Suppressor macrophage (primary cell): ENCODE measurements around the gene DAB1.

ENCODE experiments used
- DNase-seq, 4 experiments: peaks; one replicate each; pipeline ENCODE4 v3.0.0-alpha.2; 2020 to 2022

The DAB1 gene

DNA sequence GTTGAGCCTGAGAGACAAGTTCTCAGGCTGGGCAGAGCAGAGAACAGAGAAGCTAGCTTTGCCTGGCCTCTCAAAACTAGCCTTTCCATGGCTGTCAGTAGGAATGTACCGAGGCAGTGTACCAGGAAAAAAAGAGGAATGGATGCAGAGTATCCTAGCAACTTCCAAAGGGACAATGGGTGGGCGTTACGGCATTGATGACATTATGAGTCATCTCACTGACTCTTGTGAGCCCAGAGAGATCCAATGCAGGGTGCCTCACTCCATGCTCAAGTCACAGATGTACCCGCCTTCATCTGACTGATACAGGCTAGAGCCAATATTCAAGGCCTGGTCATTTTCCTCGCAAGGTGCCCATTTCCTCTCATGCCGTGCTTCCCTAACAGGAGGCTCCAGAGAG lies 406.7 kb downstream of the DAB1 start:
- DNase-seq = no peak

DNA sequence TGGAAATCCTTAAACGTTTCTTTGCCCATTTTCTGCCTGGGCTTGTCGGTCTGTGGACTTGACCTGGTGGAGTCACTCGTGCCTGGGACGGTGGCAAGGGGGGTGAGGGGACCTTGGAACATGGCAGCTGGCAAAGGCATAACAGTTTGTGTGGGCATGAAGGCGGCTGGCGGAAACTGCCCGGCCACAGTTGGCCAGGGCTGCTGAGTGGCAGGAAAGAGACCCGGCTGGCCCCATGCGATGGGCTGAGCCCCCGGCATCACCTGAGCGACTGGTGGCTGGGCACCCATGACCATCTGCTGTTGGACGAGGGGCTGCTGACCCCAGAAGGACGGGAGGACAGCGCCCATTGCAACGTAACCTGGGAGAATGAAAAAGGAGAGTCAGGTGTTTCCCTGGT lies 408.8 kb downstream of the DAB1 start:
- no peak for DNase-seq

DNA sequence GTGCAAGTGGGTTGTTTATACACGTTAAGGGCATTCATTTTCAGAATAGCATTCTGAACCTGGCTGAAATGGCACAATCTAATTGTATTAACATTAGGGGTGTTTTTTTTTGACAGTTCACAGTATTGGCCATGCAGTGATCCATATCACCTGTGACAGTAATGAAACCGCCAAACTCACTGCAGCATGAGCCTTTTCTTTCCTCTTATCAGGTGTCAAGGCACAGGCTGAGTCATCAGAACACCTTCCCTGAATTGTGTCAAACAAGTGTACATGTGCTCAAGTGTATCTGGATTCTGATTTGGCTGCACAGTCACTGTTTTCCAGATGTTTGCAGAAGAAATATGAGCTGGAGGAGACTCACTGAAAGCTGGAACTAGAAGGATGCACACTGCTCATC lies 410.3 kb downstream of the DAB1 start:
- DNase-seq = no peak

DNA sequence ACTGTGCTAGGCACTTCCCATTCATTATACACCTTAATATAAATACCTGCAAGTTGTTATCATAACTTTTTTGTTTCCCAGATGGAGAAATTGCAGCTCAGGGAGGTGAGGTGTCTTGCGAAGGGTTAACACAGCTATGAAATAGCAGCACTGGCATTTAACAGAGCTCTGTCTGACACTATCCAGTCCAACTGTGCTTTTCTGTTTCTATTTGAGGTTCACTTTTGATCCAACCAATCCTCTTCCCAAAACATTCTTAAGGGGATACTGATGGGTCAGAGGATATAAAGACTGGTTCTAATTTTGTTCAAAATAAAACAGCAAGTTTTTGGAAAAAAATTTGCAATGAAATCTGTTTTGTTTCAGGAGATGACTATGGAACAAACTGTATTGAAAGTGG lies 411.5 kb downstream of the DAB1 start:
- no peak for DNase-seq

DNA sequence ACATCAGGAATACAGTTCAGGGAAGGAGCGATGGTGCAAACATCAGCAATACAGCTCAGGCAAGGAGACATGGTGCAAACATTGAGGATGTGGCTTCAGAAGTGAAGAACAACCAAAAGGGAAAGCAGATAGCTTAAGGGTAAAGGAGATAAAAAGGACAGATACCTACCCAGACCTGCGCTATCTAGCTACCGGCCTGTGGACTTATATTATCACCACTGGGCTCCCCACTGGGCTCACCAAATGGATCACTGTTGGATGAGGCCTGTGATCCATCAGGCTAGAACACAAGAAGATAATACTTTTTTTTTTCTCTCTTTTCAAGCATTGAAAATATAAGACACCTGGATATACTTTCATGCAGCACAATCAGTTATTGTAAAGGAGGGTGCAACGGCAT lies 413.3 kb downstream of the DAB1 start:
- no peak for DNase-seq

DNA sequence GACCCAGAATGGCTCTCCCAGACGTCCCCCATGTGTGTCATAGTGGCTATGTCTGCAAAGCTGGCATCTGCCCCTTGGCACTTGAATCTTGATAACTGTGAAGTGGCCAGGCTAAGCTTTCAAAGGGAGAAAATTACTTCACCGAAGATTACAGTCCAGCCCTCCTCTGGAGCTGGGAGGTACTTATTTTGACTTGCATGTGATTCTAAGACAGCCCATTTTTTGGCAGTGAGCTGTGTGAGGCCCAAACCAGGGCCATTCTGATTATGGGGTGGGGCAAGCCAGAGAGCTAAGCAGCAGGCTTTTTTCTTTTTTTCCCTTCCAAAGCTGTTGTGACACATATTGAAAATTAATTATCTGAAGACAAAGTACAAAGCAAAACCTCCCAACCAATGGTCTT lies 415.9 kb downstream of the DAB1 start:
- DNase-seq = no peak

DNA sequence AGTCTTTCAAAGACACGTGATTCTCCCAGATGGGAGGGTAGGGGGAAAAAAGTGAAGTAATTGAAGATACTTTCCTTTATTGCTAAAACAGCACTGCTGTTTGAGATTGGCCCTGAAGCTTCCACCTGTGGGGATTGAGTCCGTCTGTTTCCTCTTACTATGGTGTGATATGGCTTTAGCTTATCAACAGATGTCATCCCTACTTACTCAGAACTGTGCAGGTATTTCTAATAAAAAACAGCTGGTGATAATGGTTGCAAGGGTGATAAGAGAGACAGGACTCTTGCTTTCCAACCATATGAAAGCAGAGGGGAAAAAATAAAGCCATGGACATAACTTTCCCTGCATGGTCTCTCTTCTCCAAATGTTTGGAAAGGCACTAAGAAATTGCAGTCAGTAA lies 416.4 kb downstream of the DAB1 start:
- DNase-seq = no peak

DNA sequence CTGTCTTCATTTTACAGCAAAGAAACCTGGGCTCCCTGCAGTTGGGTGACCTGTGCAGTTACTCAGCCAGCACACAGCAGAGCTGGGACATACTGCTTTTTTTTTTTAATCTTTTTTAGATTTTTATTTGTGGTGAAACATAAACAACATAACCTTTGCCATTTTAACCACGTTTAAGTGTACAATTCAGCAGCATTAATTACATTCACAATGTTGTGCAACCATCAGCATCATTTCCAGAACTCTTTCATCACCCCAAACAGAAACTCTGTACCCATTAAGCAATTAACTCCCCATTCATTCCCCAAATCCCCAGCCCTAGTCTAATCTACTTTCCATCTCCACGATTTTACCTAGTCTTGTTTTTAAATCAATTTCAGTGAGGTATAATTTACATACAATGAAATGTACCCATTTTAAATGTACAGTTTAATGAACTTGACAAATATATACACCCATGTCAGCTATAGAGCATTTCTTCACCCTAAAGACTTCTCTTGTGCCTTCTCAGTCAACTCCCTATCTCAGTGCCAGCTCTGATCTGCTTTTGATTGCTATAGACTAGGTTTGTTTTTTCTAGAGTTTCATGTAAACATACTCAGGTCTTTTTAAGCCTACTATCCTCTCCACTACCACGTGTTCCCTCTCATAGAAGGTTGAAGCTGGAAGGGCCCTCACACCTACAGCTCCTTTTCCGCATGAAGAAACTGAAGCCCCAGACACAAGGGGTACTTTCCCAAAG lies 420.3 kb downstream of the DAB1 start:
- DNase-seq = no peak

DNA sequence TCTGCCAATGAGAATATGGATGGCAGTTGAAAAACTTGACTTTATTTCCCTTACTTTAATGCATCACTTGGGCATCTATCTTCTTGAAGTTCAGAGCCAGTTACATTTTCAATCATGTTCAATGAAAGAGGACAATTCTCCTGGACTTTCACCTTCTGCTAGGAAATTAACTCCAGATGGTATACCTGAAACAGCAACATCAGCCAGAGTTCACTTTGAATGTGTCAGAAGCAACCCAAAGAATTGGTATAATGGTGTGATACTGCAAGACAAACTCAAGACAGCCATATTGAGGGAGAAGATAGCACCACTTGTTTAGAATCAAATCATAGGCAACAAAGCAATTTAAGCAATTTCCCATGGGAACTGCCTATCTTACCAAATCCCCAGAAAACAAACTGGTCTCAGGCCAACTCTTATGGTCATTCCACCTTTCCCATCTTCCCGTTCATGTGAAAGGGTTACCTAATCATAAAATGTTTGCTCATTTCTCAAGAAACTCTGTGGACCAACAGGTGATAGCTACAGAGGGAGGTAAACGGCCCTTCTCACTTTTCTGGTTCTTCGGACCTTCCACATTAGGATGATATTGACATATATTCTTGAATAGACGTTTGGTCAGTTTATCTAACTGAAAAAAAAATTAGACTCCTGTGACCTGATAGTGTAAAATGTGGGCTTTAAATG lies 428.3 kb downstream of the DAB1 start:
- no peak for DNase-seq

DNA sequence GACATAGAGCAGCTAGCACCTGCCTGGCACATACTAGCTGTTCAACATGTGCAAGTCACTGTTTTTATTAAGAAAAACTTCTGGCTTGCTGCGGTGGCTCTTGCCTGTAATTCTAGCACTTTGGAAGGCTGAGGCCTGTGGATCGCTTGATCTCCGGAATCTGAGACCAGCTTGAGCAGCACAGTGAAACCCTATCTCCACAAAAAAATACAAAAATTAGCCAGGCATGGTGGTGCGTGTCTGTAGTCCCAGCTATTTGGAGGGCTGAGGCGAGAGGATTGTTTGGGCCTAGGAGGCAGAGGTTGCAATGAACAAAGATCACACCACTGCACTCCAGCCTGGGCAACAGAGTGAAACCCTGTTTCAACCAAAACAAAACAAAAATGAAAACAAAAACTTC lies 430.4 kb downstream of the DAB1 start:
- DNase-seq = no peak

DNA sequence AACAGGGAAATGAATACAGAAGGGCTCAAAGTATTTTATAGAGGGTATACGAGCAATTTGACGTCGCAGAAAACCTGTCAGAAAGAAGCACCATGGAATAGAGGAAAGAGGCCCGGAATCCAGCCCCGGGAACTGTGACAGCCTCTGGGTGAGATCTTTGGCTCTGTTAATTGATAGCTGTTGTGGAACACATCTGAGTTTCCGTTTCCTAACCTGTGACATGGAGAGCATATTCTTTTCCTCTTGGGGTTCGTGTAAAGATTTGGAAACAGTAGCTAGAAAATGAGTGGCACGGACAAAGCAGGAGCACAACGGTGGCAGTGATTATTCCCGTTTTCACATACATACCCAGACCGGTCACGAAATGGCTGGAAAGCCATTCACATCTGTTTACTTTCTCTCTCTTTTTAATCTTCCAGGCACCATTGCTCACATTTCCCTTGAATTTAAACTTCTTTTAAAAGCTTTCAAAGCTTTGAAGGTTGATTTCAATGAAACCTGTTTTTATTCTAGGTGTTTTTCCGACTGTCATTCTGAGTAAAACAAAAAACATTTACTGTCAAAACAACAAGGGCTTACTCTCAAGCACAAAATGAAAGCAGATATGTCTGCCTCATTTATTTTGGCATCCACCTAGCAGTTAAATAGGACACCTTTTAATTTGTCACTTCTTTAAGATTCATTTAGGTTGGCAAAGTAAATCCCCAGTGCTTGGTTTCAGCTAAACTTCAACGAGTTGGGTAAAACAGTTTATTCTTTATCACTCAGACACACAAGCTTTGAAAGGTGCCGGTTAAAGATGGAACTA lies 431.3 kb downstream of the DAB1 start:
- DNase-seq = no peak

DNA sequence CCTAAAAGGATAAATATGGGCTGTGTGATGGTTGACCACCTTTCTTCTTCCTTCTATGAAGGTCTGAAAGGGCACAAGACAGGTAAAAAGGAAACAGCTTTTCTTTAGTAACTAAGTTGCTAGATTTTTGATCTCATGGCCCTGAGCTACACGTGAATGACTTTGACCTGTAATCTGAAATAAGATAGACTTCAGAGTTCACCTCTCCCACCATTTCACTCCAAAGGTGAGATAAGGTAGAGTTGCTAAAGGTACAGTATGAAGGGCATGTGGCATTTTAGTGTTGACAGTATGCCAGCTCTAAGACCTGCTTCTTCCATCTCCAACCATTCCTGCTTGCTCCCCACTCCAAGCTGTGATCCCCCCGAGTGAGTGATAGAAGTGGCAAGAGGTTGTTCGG lies 432.3 kb downstream of the DAB1 start:
- DNase-seq = no peak

DNA sequence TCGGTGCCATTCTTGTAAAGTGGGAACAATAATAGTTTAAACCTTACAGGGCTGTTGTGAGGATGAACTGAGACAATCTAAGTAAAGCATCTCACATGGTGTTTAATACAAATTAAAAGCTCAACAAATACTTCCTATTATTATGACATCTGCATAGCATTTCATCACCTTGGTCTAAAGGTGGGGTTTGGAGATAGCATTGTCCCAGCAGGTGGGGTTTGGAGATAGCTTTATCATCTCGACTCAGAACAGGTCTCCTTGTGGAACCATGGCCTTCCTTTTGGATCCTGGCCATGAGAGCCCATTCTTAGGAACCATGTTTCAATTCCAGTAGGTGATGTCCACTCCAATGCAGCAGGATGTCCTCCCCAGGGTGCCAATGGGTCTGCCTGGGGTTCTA lies 437.5 kb downstream of the DAB1 start:
- no peak for DNase-seq

DNA sequence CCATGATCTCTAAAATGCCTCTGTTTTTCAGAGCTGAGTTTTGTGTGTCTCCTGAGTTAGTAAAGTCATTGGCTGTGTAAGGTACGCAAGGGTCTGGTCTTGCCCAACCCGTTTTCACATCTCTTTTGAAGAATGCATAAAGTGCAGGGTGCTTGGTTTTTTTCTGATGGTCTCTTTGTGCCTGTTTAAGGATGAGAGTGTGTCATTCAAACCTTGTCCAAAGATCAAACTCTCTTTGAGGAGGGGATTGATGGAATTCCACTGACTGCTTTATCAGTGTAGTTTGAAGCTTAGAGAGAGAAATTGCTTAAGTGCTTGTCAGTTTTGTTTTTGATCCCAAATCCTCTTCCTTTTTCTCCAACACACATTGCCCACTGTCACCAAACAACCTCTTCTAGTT lies 438.0 kb downstream of the DAB1 start:
- no peak for DNase-seq

DNA sequence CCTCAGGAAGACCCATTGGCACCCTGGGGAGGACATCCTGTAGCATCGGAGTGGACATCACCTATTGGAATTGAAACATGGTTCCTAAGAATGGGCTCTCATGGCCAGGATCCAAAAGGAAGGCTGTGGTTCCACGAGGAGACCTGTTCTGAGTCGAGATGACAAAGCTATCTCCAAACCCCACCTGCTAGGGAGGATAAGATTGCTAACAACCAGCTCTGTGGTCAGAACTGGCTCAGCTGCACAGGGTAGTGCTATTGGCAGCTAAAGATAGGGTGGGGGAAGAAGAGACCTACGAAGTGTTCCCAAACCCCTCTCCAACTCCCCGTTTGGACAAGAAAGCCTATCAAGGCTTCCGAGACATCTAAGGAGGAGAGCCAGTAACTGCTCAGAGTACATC lies 440.4 kb downstream of the DAB1 start:
- no peak for DNase-seq

DNA sequence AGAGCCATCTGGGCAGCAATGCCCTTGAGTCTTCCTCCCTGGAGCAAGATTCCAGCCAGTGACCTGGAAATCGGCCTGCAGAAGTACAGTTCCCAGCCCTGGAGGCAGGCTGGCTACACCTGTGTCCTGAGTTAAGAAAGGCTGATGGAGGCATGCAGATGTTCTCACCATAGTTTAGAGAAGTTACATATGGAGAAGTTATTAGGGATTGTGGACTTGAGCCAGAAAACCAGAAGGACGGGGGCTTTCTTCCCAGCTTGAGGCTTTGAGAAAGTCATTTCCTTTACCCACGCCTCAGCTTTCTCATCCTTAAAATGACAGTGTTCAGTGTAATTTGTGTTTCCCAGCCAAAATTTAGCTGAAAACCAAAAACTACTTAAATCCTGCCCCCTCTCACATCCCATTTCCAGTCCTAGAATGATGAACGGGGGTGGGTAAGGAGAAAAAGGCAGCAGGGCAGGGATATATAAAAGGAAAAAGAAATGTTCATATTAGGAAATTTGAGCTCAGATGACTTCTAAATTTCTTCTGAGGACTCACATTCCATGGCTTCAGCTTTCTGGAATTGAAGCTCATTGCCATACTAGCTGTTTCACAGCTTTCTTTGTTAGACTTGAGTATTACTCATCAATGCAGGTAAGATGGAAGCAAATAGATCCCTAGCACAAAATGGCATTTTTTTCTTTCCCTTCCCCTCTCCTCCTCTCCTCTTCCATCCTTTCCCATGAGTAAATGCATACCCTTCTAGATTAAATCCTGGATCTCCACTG lies 443.7 kb downstream of the DAB1 start:
- DNase-seq = peak in 2 of 4 experiments; percentile 3 to 12

DNA sequence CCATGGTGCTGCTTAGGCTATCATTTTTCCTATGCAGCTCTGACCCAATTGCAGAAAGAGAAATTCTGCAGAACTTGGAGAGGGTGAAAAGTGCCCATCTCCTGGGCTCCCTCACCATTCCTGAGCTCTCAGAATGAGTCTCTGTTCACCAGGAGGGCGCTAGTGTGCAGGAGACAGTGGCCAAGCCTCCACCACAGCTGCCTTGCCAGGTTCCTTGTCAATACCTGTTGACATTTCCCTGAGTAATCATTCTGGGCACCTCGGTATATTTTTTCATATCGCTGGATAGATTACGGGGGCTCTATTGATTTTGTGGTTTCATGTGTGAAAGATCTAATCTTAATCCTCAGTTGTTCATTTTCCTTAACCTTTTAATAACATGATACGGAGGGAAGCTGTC lies 445.0 kb downstream of the DAB1 start:
- DNase-seq = no peak

DNA sequence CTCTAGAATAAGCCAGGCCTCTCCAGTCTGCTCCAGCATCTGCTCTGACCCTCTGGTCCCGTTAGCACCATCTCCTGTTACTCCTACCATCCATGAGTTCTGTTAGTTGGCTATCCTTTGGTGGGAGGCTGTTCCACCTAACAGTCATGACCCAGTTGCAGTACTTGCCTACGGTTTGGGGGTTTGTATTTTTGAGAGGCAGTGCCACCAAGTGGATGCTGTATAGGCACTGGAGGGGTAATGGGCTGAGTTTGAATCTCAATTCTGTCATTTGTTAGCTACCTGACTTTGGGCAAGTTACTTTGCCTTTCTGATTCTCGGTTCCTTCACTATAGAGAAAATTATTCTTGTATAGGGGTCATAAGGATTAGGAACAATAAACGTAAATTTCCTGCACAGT lies 445.9 kb downstream of the DAB1 start:
- DNase-seq = no peak

DNA sequence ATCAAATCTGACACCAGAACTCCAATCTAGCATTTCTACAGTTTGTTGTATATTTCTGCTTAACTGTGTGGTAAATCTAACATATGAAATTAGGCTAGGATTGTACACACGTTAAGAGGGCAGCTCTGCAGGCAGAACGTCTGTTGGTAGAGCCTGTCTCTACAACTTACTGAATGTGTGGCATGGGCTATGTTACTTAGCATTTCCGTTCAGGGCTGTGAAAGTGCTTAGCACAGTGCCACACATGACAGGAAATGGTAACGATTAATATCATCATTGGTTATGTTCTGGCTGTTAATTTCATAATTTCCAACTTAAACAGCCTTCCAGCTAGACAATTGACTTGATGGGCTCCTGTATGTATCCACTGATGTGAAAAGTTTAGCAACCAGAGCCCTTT lies 448.4 kb downstream of the DAB1 start:
- DNase-seq = no peak

DNA sequence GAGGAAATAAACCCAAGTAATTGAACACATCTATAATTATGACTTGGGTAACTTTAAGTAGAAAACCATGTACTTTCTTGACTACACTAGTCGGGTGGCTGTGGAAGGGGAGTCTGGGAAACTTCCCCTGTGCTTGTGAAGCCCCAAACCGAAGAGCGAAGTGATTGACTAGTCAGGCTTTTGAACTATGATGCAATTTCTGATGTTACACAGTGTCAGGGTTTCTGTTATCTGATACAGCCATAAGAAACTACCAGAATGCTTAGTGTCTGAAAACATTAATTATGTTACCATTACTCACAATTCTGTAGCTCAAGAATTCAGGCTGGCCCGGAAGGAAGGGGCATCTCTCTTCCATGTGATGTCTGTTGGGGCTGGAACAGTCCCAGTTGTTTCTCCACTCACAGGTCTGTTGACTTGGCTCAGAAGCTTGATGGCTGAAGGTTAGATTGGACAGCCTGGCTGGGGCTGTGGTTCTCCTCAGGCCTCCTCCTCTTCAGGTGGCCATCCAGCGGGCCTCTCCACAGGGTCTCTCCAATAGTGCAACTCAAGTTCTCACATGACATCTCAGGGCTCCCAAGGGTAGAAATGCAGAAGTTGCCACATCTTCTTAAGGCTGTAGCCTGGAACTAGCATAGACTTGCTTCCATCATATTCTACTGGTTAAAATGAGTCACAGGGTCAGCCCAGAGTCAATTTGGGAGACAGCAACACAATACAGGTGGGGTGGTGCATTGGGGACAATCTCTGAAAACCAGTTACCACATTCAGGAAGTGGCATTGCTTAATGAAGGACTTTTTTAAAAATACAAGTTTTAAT lies 449.7 kb downstream of the DAB1 start:
- DNase-seq = peak; percentile 34 to 76 (median 60)

DNA sequence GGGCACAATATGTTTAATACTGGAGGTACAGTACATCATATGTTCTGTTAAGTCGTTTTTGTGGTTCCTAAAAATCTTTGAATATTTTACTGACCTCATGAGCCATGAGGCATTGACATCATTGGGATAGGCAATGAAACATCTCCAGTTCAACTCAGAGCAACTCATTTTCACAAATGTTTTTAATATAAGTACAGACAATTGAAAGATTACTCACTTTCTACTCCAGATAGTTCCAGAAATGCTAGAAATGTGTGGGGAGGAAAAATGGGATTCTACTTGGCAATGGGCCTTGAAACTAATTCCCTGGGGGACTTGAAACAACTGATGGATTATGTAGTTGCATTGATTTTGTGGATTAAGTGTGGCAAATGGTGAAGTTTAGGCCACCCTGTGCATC lies 450.9 kb downstream of the DAB1 start:
- DNase-seq = no peak

DNA sequence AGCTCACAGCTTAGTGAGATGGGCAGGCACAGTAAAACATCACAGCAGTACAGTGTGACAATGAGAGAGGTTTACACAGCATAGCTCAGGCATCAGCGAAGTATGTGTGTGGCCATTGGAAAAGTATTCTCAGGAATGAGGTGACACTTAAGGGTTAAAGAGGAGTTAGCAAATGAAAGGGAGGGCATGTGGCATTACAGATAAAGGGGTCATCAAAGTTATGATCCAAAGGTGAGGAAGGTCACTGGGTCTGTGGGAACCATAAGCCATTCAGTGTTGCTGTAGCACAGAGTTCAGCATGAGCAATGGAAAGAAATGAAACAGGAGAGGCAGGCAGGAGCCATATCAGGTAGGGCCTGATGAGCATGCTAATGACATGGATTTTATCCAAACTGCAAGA lies 453.6 kb downstream of the DAB1 start:
- no peak for DNase-seq
